HepG2 (cell line): ENCODE results near the gene DLX5. TPM values are rescaled to one million over a fixed set of nuclear protein-coding genes. Genes with fewer than 3 reads are reported as not detected.

Experiments used
- AKAP8 ChIP-seq: sonication (generic); formaldehyde crosslinking; IDR thresholded peaks from 2 replicates; pipeline ENCODE4 v1.5.1; 2020; ENCODE audit warnings: mild to moderate bottlenecking, missing genetic modification reagents
- HCFC1 ChIP-seq: fragments of 150-350 bp; IDR thresholded peaks from 2 replicates; pipeline ENCODE4 v1.6.1; 2014; ENCODE audit warnings: low read depth, low read length
- HOXA9 ChIP-seq: sonication (generic); formaldehyde crosslinking; IDR thresholded peaks from 2 replicates; pipeline ENCODE4 v1.8.1; 2022; ENCODE audit warnings: missing genetic modification reagents, mild to moderate bottlenecking, moderate library complexity, borderline replicate concordance
- POLR2A ChIP-seq, 2 experiments: IDR thresholded peaks; 2 replicates each; pipeline ENCODE4 v1.6.1; 2011; ENCODE audit warnings: low read depth in 2 of 2, low read length in 2 of 2, mild to moderate bottlenecking in 1 of 2, moderate library complexity in 1 of 2; ENCODE audit not compliant: insufficient read depth in 1 of 2
- TP53 ChIP-seq: sonication (generic); formaldehyde crosslinking; conservative IDR thresholded peaks from 2 replicates; pipeline ENCODE4 v1.4.0; 2020; ENCODE audit warnings: missing genetic modification reagents
- ZNF30 ChIP-seq: sonication (generic); formaldehyde crosslinking; IDR thresholded peaks from 2 replicates; pipeline ENCODE4 v1.5.0; 2020; ENCODE audit warnings: mild to moderate bottlenecking, missing genetic modification reagents
- ZNF343 ChIP-seq: sonication (generic); formaldehyde crosslinking; IDR thresholded peaks from 2 replicates; pipeline ENCODE4 v1.4.0; 2020; ENCODE audit warnings: mild to moderate bottlenecking, missing genetic modification reagents
- ZNF589 ChIP-seq: sonication (generic); formaldehyde crosslinking; conservative IDR thresholded peaks from 2 replicates; pipeline ENCODE4 v1.8.0; 2022; ENCODE audit warnings: mild to moderate bottlenecking, moderate library complexity, missing genetic modification reagents
- ZNF607 ChIP-seq: sonication (generic); formaldehyde crosslinking; IDR thresholded peaks from 2 replicates; pipeline ENCODE4 v1.5.1; 2020; ENCODE audit warnings: missing genetic modification reagents, mild to moderate bottlenecking, borderline replicate concordance
- ZNF773 ChIP-seq: sonication (generic); formaldehyde crosslinking; IDR thresholded peaks from 2 replicates; pipeline ENCODE4 v1.4.0; 2020; ENCODE audit warnings: missing genetic modification reagents, borderline replicate concordance
- polyA plus RNA-seq, 8 experiments: library from polyadenylated mRNA; depleted of rRNA in 3 of 8; stranded (reverse) in 7 of 8; unstranded in 1 of 8; fragments of >200 nt; fragmentation: Illumina TruSeq in 4 of 8; extraction: Trizol in 4 of 8; gene quantifications; 2 replicates each; pipeline versions ENCODE4 v1.2.1 to v1.2.3, GENCODE V29; 2011 to 2016; ENCODE audit warnings: low read depth in 4 of 8, missing spikeins in 1 of 8, mixed read lengths in 1 of 8; ENCODE audit not compliant: insufficient read depth in 1 of 8
- total RNA-seq, 5 experiments: library from RNA; depleted of rRNA; stranded (reverse); fragments of >200 nt; fragmentation: Illumina TruSeq; extraction: Trizol; gene quantifications; 2 replicates each; pipeline ENCODE4 v1.2.3, GENCODE V29; 2016; ENCODE audit warnings: low read depth in 1 of 5
- TF ChIP-seq, protein P1 (sequence below): sonication (generic); formaldehyde crosslinking; IDR thresholded peaks from 2 replicates; pipeline ENCODE4 v1.5.1; 2020; ENCODE audit warnings: mild to moderate bottlenecking, missing genetic modification reagents, borderline replicate concordance
- TF ChIP-seq, protein P2 (sequence below): sonication (generic); formaldehyde crosslinking; IDR thresholded peaks from 2 replicates; pipeline ENCODE4 v1.5.1; 2020; ENCODE audit warnings: missing genetic modification reagents, mild to moderate bottlenecking, borderline replicate concordance
- TF ChIP-seq, protein P3 (sequence below): sonication (generic); formaldehyde crosslinking; IDR thresholded peaks from 2 replicates; pipeline ENCODE4 v1.4.0; 2020; ENCODE audit warnings: missing genetic modification reagents, borderline replicate concordance
- TF ChIP-seq, protein P4 (sequence below): sonication (generic); formaldehyde crosslinking; IDR thresholded peaks from 2 replicates; pipeline ENCODE4 v1.4.0; 2020; ENCODE audit warnings: mild to moderate bottlenecking, missing genetic modification reagents

DLX5 gene
- total and polyA plus RNA-seq, 2 of the 13 experiments (the other 11 are each of a cell fraction or from before 2014, with no cell fraction given) = not detected

DNA sequence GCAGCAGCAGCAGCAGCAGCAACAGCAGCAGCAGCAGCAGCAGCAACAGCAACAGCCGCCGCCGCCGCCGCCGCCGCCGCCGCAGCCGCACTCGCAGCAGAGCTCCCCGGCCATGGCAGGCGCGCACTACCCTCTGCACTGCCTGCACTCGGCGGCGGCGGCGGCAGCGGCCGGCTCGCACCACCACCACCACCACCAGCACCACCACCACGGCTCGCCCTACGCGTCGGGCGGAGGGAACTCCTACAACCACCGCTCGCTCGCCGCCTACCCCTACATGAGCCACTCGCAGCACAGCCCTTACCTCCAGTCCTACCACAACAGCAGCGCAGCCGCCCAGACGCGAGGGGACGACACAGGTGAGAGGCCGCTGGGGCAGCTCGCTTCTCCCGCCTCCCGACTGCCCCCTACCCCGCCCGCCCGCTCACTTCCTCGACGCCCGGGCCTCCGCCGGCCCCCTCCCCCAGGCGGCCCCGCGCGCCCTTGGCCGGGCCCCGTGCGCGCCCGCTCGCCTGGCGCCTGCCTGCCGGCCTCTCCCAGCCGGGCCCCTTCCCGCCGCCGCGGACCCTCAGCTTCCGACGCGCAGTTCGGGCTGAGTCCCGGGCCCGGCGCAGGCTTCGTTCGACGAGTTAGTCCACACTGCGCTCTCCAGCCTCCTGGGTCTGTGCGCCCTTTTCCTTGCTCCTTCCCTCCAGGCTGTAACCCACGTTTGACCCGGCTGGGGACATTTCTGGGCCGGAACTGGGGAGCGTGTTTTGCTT is 18.4 kb downstream of the DLX5 start (continued):
- peak; percentile 58; the same call in 1 of the 2 replicates for TF ChIP-seq ZNF589 (CRISPR knock-in tag)
- no peak for TF ChIP-seq HCFC1
- no peak for TF ChIP-seq ZNF343 (CRISPR knock-in tag)
- TF ChIP-seq AKAP8 = no peak
- peak; percentile 71 to 77 for TF ChIP-seq POLR2A (IDR thresholded peaks at IDR 0.05; ENCODE audit: insufficient read depth in 1 of 2, low read depth in 2 of 2, low read length in 2 of 2)
- TF ChIP-seq, protein P1, sequence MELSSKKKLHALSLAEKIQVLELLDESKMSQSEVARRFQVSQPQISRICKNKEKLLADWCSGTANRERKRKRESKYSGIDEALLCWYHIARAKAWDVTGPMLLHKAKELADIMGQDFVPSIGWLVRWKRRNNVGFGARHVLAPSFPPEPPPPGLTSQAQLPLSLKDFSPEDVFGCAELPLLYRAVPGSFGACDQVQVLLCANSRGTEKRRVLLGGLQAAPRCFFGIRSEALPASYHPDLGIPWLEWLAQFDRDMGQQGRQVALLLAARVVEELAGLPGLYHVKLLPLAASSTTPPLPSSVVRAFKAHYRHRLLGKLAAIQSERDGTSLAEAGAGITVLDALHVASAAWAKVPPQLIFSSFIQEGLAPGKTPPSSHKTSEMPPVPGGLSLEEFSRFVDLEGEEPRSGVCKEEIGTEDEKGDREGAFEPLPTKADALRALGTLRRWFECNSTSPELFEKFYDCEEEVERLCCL (CRISPR knock-in tag) = no peak
- TF ChIP-seq ZNF607 = no peak
- TF ChIP-seq, protein P2, sequence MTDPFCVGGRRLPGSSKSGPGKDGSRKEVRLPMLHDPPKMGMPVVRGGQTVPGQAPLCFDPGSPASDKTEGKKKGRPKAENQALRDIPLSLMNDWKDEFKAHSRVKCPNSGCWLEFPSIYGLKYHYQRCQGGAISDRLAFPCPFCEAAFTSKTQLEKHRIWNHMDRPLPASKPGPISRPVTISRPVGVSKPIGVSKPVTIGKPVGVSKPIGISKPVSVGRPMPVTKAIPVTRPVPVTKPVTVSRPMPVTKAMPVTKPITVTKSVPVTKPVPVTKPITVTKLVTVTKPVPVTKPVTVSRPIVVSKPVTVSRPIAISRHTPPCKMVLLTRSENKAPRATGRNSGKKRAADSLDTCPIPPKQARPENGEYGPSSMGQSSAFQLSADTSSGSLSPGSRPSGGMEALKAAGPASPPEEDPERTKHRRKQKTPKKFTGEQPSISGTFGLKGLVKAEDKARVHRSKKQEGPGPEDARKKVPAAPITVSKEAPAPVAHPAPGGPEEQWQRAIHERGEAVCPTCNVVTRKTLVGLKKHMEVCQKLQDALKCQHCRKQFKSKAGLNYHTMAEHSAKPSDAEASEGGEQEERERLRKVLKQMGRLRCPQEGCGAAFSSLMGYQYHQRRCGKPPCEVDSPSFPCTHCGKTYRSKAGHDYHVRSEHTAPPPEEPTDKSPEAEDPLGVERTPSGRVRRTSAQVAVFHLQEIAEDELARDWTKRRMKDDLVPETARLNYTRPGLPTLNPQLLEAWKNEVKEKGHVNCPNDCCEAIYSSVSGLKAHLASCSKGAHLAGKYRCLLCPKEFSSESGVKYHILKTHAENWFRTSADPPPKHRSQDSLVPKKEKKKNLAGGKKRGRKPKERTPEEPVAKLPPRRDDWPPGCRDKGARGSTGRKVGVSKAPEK (CRISPR knock-in tag) = no peak
- TF ChIP-seq HOXA9 (CRISPR knock-in tag) = peak; percentile 68; the same call in 1 of the 2 replicates
- no peak for TF ChIP-seq ZNF773 (CRISPR knock-in tag)
- no peak for TF ChIP-seq TP53 (CRISPR knock-in tag)
- TF ChIP-seq, protein P3, sequence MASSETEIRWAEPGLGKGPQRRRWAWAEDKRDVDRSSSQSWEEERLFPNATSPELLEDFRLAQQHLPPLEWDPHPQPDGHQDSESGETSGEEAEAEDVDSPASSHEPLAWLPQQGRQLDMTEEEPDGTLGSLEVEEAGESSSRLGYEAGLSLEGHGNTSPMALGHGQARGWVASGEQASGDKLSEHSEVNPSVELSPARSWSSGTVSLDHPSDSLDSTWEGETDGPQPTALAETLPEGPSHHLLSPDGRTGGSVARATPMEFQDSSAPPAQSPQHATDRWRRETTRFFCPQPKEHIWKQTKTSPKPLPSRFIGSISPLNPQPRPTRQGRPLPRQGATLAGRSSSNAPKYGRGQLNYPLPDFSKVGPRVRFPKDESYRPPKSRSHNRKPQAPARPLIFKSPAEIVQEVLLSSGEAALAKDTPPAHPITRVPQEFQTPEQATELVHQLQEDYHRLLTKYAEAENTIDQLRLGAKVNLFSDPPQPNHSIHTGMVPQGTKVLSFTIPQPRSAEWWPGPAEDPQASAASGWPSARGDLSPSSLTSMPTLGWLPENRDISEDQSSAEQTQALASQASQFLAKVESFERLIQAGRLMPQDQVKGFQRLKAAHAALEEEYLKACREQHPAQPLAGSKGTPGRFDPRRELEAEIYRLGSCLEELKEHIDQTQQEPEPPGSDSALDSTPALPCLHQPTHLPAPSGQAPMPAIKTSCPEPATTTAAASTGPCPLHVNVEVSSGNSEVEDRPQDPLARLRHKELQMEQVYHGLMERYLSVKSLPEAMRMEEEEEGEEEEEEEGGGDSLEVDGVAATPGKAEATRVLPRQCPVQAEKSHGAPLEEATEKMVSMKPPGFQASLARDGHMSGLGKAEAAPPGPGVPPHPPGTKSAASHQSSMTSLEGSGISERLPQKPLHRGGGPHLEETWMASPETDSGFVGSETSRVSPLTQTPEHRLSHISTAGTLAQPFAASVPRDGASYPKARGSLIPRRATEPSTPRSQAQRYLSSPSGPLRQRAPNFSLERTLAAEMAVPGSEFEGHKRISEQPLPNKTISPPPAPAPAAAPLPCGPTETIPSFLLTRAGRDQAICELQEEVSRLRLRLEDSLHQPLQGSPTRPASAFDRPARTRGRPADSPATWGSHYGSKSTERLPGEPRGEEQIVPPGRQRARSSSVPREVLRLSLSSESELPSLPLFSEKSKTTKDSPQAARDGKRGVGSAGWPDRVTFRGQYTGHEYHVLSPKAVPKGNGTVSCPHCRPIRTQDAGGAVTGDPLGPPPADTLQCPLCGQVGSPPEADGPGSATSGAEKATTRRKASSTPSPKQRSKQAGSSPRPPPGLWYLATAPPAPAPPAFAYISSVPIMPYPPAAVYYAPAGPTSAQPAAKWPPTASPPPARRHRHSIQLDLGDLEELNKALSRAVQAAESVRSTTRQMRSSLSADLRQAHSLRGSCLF = no peak
- no peak for TF ChIP-seq ZNF30 (CRISPR knock-in tag)
- TF ChIP-seq, protein P4, sequence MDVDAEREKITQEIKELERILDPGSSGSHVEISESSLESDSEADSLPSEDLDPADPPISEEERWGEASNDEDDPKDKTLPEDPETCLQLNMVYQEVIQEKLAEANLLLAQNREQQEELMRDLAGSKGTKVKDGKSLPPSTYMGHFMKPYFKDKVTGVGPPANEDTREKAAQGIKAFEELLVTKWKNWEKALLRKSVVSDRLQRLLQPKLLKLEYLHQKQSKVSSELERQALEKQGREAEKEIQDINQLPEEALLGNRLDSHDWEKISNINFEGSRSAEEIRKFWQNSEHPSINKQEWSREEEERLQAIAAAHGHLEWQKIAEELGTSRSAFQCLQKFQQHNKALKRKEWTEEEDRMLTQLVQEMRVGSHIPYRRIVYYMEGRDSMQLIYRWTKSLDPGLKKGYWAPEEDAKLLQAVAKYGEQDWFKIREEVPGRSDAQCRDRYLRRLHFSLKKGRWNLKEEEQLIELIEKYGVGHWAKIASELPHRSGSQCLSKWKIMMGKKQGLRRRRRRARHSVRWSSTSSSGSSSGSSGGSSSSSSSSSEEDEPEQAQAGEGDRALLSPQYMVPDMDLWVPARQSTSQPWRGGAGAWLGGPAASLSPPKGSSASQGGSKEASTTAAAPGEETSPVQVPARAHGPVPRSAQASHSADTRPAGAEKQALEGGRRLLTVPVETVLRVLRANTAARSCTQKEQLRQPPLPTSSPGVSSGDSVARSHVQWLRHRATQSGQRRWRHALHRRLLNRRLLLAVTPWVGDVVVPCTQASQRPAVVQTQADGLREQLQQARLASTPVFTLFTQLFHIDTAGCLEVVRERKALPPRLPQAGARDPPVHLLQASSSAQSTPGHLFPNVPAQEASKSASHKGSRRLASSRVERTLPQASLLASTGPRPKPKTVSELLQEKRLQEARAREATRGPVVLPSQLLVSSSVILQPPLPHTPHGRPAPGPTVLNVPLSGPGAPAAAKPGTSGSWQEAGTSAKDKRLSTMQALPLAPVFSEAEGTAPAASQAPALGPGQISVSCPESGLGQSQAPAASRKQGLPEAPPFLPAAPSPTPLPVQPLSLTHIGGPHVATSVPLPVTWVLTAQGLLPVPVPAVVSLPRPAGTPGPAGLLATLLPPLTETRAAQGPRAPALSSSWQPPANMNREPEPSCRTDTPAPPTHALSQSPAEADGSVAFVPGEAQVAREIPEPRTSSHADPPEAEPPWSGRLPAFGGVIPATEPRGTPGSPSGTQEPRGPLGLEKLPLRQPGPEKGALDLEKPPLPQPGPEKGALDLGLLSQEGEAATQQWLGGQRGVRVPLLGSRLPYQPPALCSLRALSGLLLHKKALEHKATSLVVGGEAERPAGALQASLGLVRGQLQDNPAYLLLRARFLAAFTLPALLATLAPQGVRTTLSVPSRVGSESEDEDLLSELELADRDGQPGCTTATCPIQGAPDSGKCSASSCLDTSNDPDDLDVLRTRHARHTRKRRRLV (CRISPR knock-in tag) = no peak
